Panc1 (cell line): ENCODE data around the gene RALGPS1. TPM values are rescaled to one million over a fixed set of nuclear protein-coding genes. Genes with fewer than 3 reads are reported as not detected.

Experiments used
- ATAC-seq: fragments of 200-7000 bp; cut with Tn5 transposase; 2 replicates; pipeline ENCODE4 v1.9.1; 2020; ENCODE audit warnings: mild to moderate bottlenecking, moderate library complexity
- BruUV-seq: library from RNA; stranded (reverse); fragments of 400-500 nt; replicated peaks from 2 replicates; lab custom pipeline; 2021; lab: Mats Ljungman, UMichigan
- CTCF ChIA-PET: fragments of 300-600 bp; sonication (Branson Sonifier 250); formaldehyde crosslinking; loops from one replicate; lab custom pipeline; 2022; ENCODE audit warnings: antibody characterized with exemption; lab: Charles Lee
- POLR2A ChIA-PET: fragments of 300-600 bp; sonication (Branson Sonifier 250); formaldehyde crosslinking; loops from one replicate; lab custom pipeline; 2022; ENCODE audit warnings: antibody characterized with exemption; lab: Charles Lee
- DNase-seq: peaks from one replicate; pipeline ENCODE4 v3.0.0-alpha.2; 2010; ENCODE audit warnings: low read depth, low spot score
- H3K27ac ChIP-seq: 2 replicates; pipeline ENCODE4 v1.5.1; 2011; ENCODE audit warnings: mild to moderate bottlenecking, low read length, inconsistent platforms
- H3K27me3 ChIP-seq: fragments of 200-500 bp; sonication (Bioruptor generic); 2 replicates; pipeline ENCODE4 v1.6.0; 2014; ENCODE audit warnings: low read length, inconsistent platforms; ENCODE audit not compliant: control insufficient read depth, insufficient read depth
- H3K36me3 ChIP-seq: fragments of 200-500 bp; sonication (Bioruptor generic); 2 replicates; pipeline ENCODE4 v1.5.1; 2014; ENCODE audit warnings: inconsistent platforms, mild to moderate bottlenecking, low read length, moderate library complexity; ENCODE audit not compliant: control insufficient read depth, insufficient read depth
- H3K4me1 ChIP-seq: 2 replicates; pipeline ENCODE4 v1.5.1; 2011; ENCODE audit warnings: inconsistent platforms, mild to moderate bottlenecking, low read length, moderate library complexity; ENCODE audit not compliant: control insufficient read depth, insufficient read depth
- H3K4me3 ChIP-seq, 2 experiments: 2 replicates each; pipeline ENCODE4 v1.5.1; 2011 to 2012; ENCODE audit warnings: low read depth in 2 of 2, low read length in 2 of 2, mild to moderate bottlenecking in 2 of 2, inconsistent platforms in 1 of 2, moderate library complexity in 1 of 2
- H3K9me3 ChIP-seq: fragments of 200-500 bp; sonication (Bioruptor generic); 2 replicates; pipeline ENCODE4 v1.5.1; 2014; ENCODE audit warnings: low read depth, mild to moderate bottlenecking, inconsistent platforms, low read length, moderate library complexity; ENCODE audit not compliant: control insufficient read depth, insufficient read depth
- CTCF ChIP-seq: fragments of 450-650 bp; IDR thresholded peaks from 2 replicates; pipeline ENCODE4 v1.5.1; 2017; ENCODE audit warnings: mild to moderate bottlenecking
- POLR2AphosphoS5 ChIP-seq: IDR thresholded peaks from 2 replicates; pipeline ENCODE4 v1.6.1; 2012; ENCODE audit warnings: mild to moderate bottlenecking, low read depth, low read length, moderate library complexity
- SIN3A ChIP-seq: IDR thresholded peaks from 2 replicates; pipeline ENCODE4 v1.6.1; 2012; ENCODE audit warnings: low read depth, mild to moderate bottlenecking, low read length, moderate library complexity, borderline replicate concordance; ENCODE audit not compliant: insufficient read depth
- TCF7L2 ChIP-seq: IDR thresholded peaks from 2 replicates; pipeline ENCODE4 v1.6.1; 2011; ENCODE audit warnings: mild to moderate bottlenecking, low read depth, low read length, inconsistent platforms
- in situ Hi-C: cut with HindIII; loops from 2 replicates; pipeline ENCODE4 v1.10.0; 2016; ENCODE audit warnings: low sequenced_read_pairs, low pct_unique_long_range_greater_than_20kb
- intact Hi-C: fragments of 100-400 bp; cut with micrococcal nuclease; formaldehyde crosslinking; loops from one replicate; pipeline ENCODE4 v1.10.0; 2022; ENCODE audit not compliant: unreplicated experiment
- total RNA-seq: library from RNA; stranded (reverse); gene quantifications from one replicate; pipeline ENCODE4 v1.2.1, GENCODE V29; 2021; ENCODE audit not compliant: unreplicated experiment
- TF ChIP-seq, protein P1 (sequence below), 2 experiments: IDR thresholded peaks; 2 replicates each; pipeline ENCODE4 v1.6.1; 2011 to 2012; ENCODE audit warnings: low read depth in 2 of 2, control low read depth in 1 of 2, low read length in 1 of 2, mild to moderate bottlenecking in 1 of 2, moderate library complexity in 1 of 2; ENCODE audit not compliant: insufficient read depth in 1 of 2

Gene RALGPS1
- total RNA-seq, 1 experiment from 2014 or later, result 7.2 TPM

GRCh38 chr9:127075624-127076372, 161.2 kb downstream of the RALGPS1 start:
- in situ Hi-C loops, result no loop called here
- H3K4me1 ChIP-seq, result peaks cover 9% of the 10 kb centered on the region; the same call in 1 of the 2 replicates
- DNase-seq (no peak), ATAC-seq (no peak)
- H3K4me3 ChIP-seq, result no peak overlapping the region
- intact Hi-C loops, result no loop called here
- H3K9me3 ChIP-seq, result peaks cover 5% of the 10 kb centered on the region; the same call in 1 of the 2 replicates
- no peaks in the 10 kb centered on the region for H3K27me3 ChIP-seq
- ChIA-PET POLR2A (no interaction called here), CTCF (no interaction called here)
- H3K27ac ChIP-seq, result no peak overlapping the region
- H3K36me3 ChIP-seq, result no peaks in the 10 kb centered on the region
- no peak for TF ChIP-seq CTCF
- 0 out of 2 replicates have a peak, but pooled peaks have one; percentile 33 for TF ChIP-seq TCF7L2
- BruUV-seq, result no TSS peak

GRCh38 chr9:127076860-127077643, 162.5 kb downstream of the RALGPS1 start:
- DNase-seq, result no peak
- Histone ChIP-seq H3K36me3 (no peaks in the 10 kb centered on the region), H3K27me3 (no peaks in the 10 kb centered on the region), H3K27ac (no peak overlapping the region), H3K9me3 (no peaks in the 10 kb centered on the region), H3K4me3 (no peak overlapping the region), H3K4me1 (peaks cover 9% of the 10 kb centered on the region; the same call in 1 of the 2 replicates)
- ATAC-seq, result no peak
- no TSS peak for BruUV-seq
- in situ Hi-C loops (no loop called here), intact Hi-C loops (no loop called here)
- ChIA-PET POLR2A (no interaction called here), CTCF (no interaction called here)
- TF ChIP-seq SIN3A, result no peak
- TF ChIP-seq POLR2AphosphoS5, result no peak
- no peak for TF ChIP-seq TCF7L2
- TF ChIP-seq, protein P1, sequence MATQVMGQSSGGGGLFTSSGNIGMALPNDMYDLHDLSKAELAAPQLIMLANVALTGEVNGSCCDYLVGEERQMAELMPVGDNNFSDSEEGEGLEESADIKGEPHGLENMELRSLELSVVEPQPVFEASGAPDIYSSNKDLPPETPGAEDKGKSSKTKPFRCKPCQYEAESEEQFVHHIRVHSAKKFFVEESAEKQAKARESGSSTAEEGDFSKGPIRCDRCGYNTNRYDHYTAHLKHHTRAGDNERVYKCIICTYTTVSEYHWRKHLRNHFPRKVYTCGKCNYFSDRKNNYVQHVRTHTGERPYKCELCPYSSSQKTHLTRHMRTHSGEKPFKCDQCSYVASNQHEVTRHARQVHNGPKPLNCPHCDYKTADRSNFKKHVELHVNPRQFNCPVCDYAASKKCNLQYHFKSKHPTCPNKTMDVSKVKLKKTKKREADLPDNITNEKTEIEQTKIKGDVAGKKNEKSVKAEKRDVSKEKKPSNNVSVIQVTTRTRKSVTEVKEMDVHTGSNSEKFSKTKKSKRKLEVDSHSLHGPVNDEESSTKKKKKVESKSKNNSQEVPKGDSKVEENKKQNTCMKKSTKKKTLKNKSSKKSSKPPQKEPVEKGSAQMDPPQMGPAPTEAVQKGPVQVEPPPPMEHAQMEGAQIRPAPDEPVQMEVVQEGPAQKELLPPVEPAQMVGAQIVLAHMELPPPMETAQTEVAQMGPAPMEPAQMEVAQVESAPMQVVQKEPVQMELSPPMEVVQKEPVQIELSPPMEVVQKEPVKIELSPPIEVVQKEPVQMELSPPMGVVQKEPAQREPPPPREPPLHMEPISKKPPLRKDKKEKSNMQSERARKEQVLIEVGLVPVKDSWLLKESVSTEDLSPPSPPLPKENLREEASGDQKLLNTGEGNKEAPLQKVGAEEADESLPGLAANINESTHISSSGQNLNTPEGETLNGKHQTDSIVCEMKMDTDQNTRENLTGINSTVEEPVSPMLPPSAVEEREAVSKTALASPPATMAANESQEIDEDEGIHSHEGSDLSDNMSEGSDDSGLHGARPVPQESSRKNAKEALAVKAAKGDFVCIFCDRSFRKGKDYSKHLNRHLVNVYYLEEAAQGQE (IDR thresholded peaks at IDR 0.05; ENCODE audit: insufficient read depth in 1 of 2, low read depth in 2 of 2, low read length in 1 of 2), result no peak
- TF ChIP-seq CTCF, result no peak
